ENCODE data around the gene ELOVL1. TPM values are rescaled to one million over a fixed set of nuclear protein-coding genes. Genes with fewer than 3 reads are reported as not detected.

The ELOVL1 gene
- total RNA-seq, 2 donors from 2014 or later: 17.5 to 21.8 TPM

DNA sequence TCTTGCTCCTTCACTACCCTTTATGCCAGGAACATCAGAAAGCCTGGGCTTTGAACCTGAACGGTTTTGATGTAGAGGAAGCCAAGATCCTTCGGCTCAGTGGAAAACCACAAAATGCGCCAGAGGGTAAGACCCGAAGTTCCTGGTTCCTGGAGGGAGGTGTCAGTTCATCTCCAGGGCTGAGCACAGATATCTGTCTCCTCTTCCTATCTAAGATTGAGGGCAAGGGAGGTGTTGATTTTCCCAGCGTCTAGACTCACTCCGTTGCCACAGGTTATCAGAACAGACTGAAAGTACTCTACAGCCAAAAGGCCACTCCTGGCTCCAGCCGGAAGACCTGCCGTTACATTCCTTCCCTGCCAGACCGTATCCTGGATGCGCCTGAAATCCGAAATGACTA lies 8.1 kb downstream of the ELOVL1 start:
- no peak overlapping the region for H3K4me3 ChIP-seq
- no peaks in the 10 kb centered on the region for H3K27me3 ChIP-seq
- peaks cover 13% of the 10 kb centered on the region for H3K4me1 ChIP-seq
- no peak for ATAC-seq
- no peaks in the 10 kb centered on the region for H3K9me3 ChIP-seq
- peaks cover 0 to 15% of the 10 kb centered on the region in 2 donors for H3K36me3 ChIP-seq (replicated peaks in 1 of 2; ENCODE audit: insufficient read depth in 1 of 2, low read depth in 2 of 2)
- intact Hi-C loops (cut with DNase I): loop anchor here (10.0 kb wide), 2 partner anchors 65 to 125 kb away; no protein-coding TSS in a partner anchor
- no peak for TF ChIP-seq POLR2A (IDR thresholded peaks at IDR 0.05)
- TF ChIP-seq, protein P1, sequence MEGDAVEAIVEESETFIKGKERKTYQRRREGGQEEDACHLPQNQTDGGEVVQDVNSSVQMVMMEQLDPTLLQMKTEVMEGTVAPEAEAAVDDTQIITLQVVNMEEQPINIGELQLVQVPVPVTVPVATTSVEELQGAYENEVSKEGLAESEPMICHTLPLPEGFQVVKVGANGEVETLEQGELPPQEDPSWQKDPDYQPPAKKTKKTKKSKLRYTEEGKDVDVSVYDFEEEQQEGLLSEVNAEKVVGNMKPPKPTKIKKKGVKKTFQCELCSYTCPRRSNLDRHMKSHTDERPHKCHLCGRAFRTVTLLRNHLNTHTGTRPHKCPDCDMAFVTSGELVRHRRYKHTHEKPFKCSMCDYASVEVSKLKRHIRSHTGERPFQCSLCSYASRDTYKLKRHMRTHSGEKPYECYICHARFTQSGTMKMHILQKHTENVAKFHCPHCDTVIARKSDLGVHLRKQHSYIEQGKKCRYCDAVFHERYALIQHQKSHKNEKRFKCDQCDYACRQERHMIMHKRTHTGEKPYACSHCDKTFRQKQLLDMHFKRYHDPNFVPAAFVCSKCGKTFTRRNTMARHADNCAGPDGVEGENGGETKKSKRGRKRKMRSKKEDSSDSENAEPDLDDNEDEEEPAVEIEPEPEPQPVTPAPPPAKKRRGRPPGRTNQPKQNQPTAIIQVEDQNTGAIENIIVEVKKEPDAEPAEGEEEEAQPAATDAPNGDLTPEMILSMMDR (IDR thresholded peaks at IDR 0.05): no peak
- DNase-seq: no peak
- no peak overlapping the region for H3K27ac ChIP-seq
- 30 to 35% methylated on average over 8 to 11 of the region's 11 CpGs for WGBS, 2 donors

DNA sequence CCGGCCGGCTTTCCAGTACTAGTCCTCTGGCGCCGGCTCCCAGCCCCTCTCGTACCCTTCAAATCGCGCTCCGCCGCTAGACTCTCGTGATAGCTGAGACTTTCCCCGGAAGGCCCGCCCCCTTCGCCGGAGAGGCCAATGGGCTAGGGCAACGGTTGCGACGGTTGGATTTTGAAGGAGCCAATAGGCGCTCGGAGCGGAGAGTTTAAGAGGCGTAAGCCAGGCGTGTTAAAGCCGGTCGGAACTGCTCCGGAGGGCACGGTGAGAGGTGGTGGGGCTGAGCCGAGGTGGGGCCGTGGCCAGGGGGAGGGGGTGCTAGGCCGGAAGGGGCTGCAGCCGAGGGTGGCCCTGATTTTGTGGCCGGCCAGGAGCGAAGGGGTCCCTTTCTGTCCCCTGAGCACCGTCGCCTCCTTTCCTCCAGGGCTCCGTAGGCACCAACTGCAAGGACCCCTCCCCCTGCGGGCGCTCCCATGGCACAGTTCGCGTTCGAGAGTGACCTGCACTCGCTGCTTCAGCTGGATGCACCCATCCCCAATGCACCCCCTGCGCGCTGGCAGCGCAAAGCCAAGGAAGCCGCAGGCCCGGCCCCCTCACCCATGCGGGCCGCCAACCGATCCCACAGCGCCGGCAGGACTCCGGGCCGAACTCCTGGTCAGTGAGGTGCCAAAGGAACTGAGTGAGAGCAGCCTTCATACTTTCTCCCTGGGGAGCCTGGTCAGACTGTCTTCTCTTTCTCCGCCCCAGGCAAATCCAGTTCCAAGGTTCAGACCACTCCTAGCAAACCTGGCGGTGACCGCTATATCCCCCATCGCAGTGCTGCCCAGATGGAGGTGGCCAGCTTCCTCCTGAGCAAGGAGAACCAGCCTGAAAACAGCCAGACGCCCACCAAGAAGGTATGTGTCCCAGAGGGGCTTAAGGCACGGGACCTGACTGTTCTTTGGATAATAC lies 8.8 kb downstream of the ELOVL1 start, which contains the start of gene CDC20:
Gene CDC20 (plus strand): TSS at position 236 of the 948 bp plus-strand sequence. CDS start 235 bp downstream, at position 471.
- intact Hi-C loops (cut with DNase I): loop anchor here (10.0 kb wide), 1 partner anchor 64 kb away; no protein-coding TSS in a partner anchor
- Histone ChIP-seq H3K36me3 (replicated peaks in 1 of 2; ENCODE audit: insufficient read depth in 1 of 2, low read depth in 2 of 2) (peaks cover 0 to 10% of the 10 kb centered on the region in 2 donors), H3K4me1 (peaks cover 13% of the 10 kb centered on the region), H3K27me3 (no peaks in the 10 kb centered on the region), H3K27ac (peak within 1 kb of the TSS; percentile 79 to 93 (median 86)), H3K9me3 (no peaks in the 10 kb centered on the region), H3K4me3 (peak within 1 kb of the TSS; percentile 16 to 20)
- DNase-seq: peak; percentile 98 to 99 (median 99)
- TF ChIP-seq POLR2A (IDR thresholded peaks at IDR 0.05): peak in 1 of 3 donors; percentile 3
- TF ChIP-seq, protein P1 (IDR thresholded peaks at IDR 0.05): no peak
- WGBS, 2 donors: 3 to 5% methylated on average over 21 to 55 of the region's 59 CpGs
- peak; percentile 99 for ATAC-seq

DNA sequence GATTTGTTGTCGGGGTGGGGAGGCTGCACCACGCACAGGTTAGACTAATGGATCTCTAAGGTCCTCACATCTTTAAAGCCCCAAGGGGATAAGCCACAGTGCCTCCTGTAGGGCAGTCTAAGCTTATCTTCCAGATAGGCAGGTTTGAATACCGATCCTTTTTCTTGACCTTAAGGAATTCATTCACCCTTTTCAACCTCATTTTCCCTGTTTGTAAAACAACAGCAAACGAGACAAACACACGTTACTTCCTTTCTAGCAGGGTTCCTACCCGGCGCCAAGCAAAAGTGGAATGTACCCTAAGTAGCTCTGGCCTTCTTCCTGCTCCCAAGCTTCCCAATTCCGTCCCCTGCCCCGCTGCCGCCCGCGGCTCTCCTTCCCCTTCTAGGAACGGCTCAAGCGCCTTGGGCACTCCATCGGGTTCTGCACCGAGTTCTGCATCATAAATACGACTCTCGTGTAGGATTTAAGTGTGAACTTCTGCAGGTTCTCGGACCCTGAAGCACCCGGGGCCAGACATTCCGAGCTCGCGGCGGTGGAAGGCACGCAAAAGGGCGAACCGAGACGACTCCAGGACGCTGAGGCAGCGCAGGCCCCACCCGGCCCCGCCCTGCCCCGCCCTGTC lies 9.6 kb downstream of the ELOVL1 start:
- peak overlapping the region; percentile 16 to 20 for H3K4me3 ChIP-seq
- DNase-seq (peak; percentile 32 to 55 (median 44)), ATAC-seq (peak; percentile 39)
- 0 to 1% methylated on average over 18 to 33 of the region's 33 CpGs for WGBS, 2 donors
- no peaks in the 10 kb centered on the region for H3K9me3 ChIP-seq
- intact Hi-C loops (cut with DNase I): loop anchor here (10.0 kb wide), 1 partner anchor 63 kb away; no protein-coding TSS in a partner anchor
- peak; percentile 17 to 76 (median 59) for TF ChIP-seq POLR2A (IDR thresholded peaks at IDR 0.05)
- TF ChIP-seq, protein P1 (IDR thresholded peaks at IDR 0.05): peak; percentile 3 to 65 (median 49)
- peaks cover 0 to 3% of the 10 kb centered on the region in 2 donors for H3K36me3 ChIP-seq (replicated peaks in 1 of 2; ENCODE audit: insufficient read depth in 1 of 2, low read depth in 2 of 2)
- peak overlapping the region; percentile 79 to 93 (median 86) for H3K27ac ChIP-seq
- no peaks in the 10 kb centered on the region for H3K27me3 ChIP-seq
- peaks cover 13% of the 10 kb centered on the region for H3K4me1 ChIP-seq

DNA sequence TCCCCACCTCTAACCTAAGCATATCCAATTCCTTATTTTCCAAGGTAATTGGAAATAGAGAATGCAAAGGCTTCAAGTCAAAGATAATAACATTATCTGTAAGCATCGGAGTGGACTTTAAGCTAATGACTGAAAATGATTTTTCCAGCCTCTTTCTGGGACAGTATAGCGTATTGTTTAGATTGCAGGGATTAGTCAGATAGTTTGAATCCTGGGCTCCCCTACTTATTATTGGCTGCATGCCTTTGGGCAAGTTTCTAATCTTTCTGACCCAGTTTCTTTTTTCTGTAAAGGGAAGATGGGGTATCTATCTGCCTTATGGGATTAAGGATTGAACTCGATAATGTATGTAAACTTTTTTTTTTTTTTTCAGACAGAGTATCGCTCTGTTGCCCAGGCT lies 10.6 kb downstream of the ELOVL1 start:
- H3K4me3 ChIP-seq: no peak overlapping the region
- ATAC-seq: no peak
- TF ChIP-seq POLR2A (IDR thresholded peaks at IDR 0.05): no peak
- TF ChIP-seq, protein P1 (IDR thresholded peaks at IDR 0.05): no peak
- intact Hi-C loops (cut with DNase I): loop anchor here (10.0 kb wide), 1 partner anchor 62 kb away; no protein-coding TSS in a partner anchor
- H3K36me3 ChIP-seq (replicated peaks in 1 of 2; ENCODE audit: insufficient read depth in 1 of 2, low read depth in 2 of 2): no peaks in the 10 kb centered on the region
- no peak overlapping the region for H3K27ac ChIP-seq
- DNase-seq: no peak
- H3K4me1 ChIP-seq: peaks cover 13% of the 10 kb centered on the region
- no peaks in the 10 kb centered on the region for H3K9me3 ChIP-seq
- H3K27me3 ChIP-seq: no peaks in the 10 kb centered on the region
- WGBS, 2 donors: 81 to 90% methylated on average over 4 of the region's 4 CpGs
